Naive thymus-derived CD8-positive, alpha-beta T cell (primary cell): ENCODE results near the gene HPDL. TPM values are rescaled to one million over a fixed set of nuclear protein-coding genes. Genes with fewer than 3 reads are reported as not detected.

ENCODE experiments used
- ATAC-seq, 2 donors: fragments of 150-1000 bp; cut with Tn5 transposase in 1 of 2; sonication (Bioruptor Pico), chemical (Tn5 transposase) in 1 of 2; 1 replicate in 1 of 2; 2 replicates in 1 of 2; pipeline ENCODE4 v1.10.0; 2021; ENCODE audit warnings: mild to moderate bottlenecking in 2 of 2, moderate library complexity in 2 of 2
- POLR2A ChIA-PET: fragments of 350-600 bp; sonication (Branson Sonifier 250); formaldehyde crosslinking; loops from one replicate; lab custom pipeline; 2021; ENCODE audit warnings: antibody characterized with exemption; lab: Charles Lee
- DNase-seq, 10 donors: peaks; one replicate each; pipeline versions ENCODE4 v3.0.0 to v3.0.0-alpha.2; 2020 to 2022
- H3K27ac Mint-ChIP-seq, 10 donors: one replicate each; pipeline ENCODE4 v1.8.0; 2020 to 2022; ENCODE audit warnings: mild to moderate bottlenecking in 10 of 10, mixed read lengths in 10 of 10, moderate library complexity in 4 of 10, inconsistent platforms in 1 of 10
- H3K27me3 Mint-ChIP-seq, 5 donors: one replicate each; pipeline ENCODE4 v1.8.0; 2021 to 2022; ENCODE audit warnings: mixed read lengths in 5 of 5
- H3K36me3 Mint-ChIP-seq, 3 donors: one replicate each; pipeline ENCODE4 v1.8.0; 2020 to 2022; ENCODE audit warnings: mixed read lengths in 3 of 3, mild to moderate bottlenecking in 2 of 3, inconsistent platforms in 1 of 3
- H3K4me1 Mint-ChIP-seq, 4 donors: one replicate each; pipeline ENCODE4 v1.8.0; 2021 to 2022; ENCODE audit warnings: mixed read lengths in 4 of 4
- H3K4me3 Mint-ChIP-seq, 10 donors: one replicate each; pipeline ENCODE4 v1.8.0; 2020 to 2022; ENCODE audit warnings: mild to moderate bottlenecking in 10 of 10, mixed read lengths in 10 of 10, moderate library complexity in 6 of 10, inconsistent platforms in 1 of 10
- H3K9me3 Mint-ChIP-seq, 9 donors: one replicate each; pipeline ENCODE4 v1.8.0; 2020 to 2022; ENCODE audit warnings: mixed read lengths in 9 of 9, mild to moderate bottlenecking in 3 of 9, inconsistent platforms in 1 of 9, moderate library complexity in 1 of 9
- polyA plus RNA-seq, 3 donors: library from polyadenylated mRNA; unstranded; fragments of 300-500 nt; fragmentation: Illumina TruSeq; gene quantifications; one replicate each; pipeline ENCODE4 v1.2.3, GENCODE V29; 2021
- total RNA-seq, 8 experiments: library from RNA in 2 of 8; stranded (reverse) in 2 of 8; gene quantifications; one replicate each; pipeline ENCODE4 v1.2.3 and lab custom pipeline; 2021 to 2026

The HPDL gene
- total and polyA plus RNA-seq, 5 experiments from 2014 or later: 0.47 to 2.7 (median 1.5) TPM

DNA sequence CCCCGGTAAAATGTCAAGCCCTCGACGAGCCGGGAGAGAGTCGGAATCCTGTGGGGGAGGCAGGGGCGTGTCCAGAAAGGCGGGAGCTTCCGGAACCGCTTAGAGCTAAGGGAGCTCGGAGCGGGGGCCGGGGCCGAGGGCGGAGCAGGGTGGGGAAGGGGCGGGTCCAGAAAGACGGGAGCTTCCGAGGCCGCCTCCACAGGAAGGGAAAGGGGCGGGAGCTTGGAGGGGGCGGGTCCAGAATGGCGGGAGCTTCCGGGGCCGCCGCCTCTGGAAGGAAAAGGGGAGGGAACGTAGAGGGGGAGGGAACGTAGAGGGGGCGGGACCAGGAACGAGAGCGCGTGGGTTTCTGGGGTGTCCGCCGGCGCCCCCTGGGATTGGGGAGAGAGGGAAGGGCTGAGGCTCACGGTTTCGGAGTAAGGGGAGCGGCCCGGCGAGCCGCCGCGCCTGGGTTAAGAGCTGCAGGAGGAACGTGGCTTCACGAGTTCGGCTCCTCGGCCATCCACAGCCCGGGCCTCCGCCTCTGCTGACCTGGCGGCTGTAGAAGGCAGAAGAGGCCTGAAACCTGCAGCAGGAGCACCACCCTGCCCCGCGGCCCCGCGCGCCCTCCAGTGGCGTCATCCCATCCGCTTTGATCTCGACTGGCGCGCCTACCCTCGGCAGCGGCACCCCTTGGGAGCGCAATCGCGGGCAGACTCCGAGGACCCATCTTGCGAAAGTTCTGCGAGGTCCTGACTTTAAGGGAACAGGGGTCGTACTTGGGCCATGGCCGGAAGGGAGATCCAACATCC, 23.0 kb upstream of the HPDL start:
- POLR2A ChIA-PET: interaction anchor here (0.5 to 5.7 kb wide), 35 partner anchors 11 to 672 kb away, joined by 3 to 112 read pairs (median 5); partner anchors contain the start of genes AKR1A1, CCDC163, DYNLT4 and EIF2B3
- Mint-ChIP-seq H3K27me3 (no peaks in the 10 kb centered on the region), H3K9me3 (no peaks in the 10 kb centered on the region), H3K27ac (peak overlapping the region; percentile 91 to 98 (median 96)), H3K4me3 (peak overlapping the region; percentile 88 to 96 (median 92)), H3K36me3 (no peaks in the 10 kb centered on the region), H3K4me1 (peaks cover 5 to 37% (median 20%) of the 10 kb centered on the region in 4 donors)
- peak; percentile 83 to 86 for ATAC-seq
- DNase-seq: peak; percentile 86 to 98 (median 96)

DNA sequence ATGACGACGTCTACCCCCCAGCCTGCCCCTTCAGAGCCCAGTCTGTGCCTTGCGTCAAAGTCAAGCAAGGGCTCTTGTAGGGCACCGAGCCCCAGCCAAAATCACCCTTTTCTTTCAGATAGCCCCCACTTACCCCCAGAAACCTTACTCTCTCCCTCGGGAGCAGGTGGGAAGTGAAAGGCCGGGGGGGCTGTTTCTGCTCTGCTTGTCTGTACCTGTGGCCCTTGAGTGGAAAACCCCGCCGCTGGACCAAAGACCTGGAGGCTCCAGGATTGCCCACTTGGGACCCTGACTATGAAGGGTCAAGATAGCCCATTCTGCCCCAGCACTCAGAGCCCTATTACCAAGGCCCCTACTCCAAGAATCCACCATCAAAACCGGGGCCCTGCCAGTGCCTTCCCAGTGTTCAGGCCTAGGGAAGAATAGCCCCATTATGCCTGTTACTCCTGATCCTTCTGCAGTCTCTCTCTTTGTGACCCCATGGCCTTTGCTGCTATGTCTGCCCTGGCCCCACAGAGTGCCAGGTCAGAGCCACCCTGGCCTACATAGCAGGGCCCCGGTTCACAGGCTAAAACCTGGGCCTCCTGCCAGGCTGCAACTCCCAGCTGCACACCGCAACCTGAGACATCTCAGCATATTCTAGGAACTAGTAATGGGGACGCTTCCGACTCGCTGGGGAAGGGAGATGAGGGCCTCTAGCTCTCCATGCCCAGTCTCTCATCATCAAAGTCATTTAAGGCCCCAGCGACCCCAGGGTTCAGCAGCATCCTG, 22.2 kb upstream of the HPDL start:
- peak overlapping the region; percentile 91 to 98 (median 96) for H3K27ac Mint-ChIP-seq
- H3K9me3 Mint-ChIP-seq: no peaks in the 10 kb centered on the region
- peaks cover 0 to 1% (median 0%) of the 10 kb centered on the region in 5 donors for H3K27me3 Mint-ChIP-seq
- no peaks in the 10 kb centered on the region for H3K36me3 Mint-ChIP-seq
- ATAC-seq (no peak), DNase-seq (no peak)
- H3K4me3 Mint-ChIP-seq: peak overlapping the region; percentile 88 to 96 (median 92)
- POLR2A ChIA-PET: interaction anchor here (0.6 to 5.7 kb wide), 19 partner anchors 19 to 673 kb away, joined by 3 to 112 read pairs (median 5); partner anchors contain the start of genes AKR1A1, BTBD19, CCDC163 and EIF2B3
- H3K4me1 Mint-ChIP-seq: peaks cover 5 to 37% (median 20%) of the 10 kb centered on the region in 4 donors

DNA sequence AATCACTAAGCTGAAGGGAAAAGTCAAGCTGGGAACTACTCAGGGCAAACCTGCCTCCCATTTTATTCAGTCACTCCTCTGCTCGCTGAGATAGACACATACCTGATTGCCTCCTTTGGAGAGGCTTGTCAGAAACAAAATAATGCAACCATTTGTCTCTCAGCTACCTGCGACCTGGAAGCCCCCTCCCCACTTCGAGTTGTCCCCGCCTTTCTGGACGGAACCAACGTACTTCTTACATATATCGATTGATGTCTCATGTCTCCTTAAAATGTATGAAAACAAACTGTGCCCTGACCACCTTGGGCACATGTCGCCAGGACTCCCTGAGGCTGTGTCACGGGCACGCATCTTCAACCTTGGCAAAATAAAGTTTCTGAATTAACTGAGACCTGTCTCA, 21.5 kb upstream of the HPDL start:
- Mint-ChIP-seq H3K36me3 (no peaks in the 10 kb centered on the region), H3K27me3 (peaks cover 0 to 1% (median 0%) of the 10 kb centered on the region in 5 donors), H3K9me3 (no peaks in the 10 kb centered on the region), H3K27ac (peak overlapping the region in 8 of 10 donors; percentile 31 to 98 (median 92)), H3K4me1 (peaks cover 5 to 37% (median 20%) of the 10 kb centered on the region in 4 donors), H3K4me3 (peak overlapping the region; percentile 36 to 96 (median 92))
- no peak for ATAC-seq
- DNase-seq: no peak
- POLR2A ChIA-PET: interaction anchor here (0.6 to 4.8 kb wide), 7 partner anchors 35 to 674 kb away, joined by 3 to 85 read pairs (median 5); partner anchors contain the start of genes BTBD19, CCDC163, MMACHC and MUTYH

DNA sequence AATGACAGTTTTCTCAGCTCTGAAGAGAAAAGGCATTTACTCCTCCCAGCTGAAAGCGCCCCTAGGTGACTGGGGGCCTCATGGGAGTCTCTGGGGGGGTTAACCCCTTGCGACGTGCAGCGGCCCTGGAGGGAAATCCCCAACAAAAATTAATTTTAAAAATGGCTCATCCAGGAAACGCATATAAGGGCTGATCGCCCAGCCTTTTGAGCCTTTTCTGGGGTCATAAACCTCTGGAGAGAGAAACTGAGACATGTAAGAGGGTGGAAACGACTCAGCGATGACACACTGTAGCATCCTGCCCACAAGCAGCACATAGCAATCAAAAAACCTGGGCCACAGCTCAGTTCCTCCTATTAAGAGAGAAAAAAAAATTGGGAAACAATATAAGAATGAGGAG, 20.4 kb upstream of the HPDL start:
- Mint-ChIP-seq H3K9me3 (no peaks in the 10 kb centered on the region), H3K27me3 (peaks cover 0 to 1% (median 0%) of the 10 kb centered on the region in 5 donors), H3K4me3 (peak overlapping the region in 3 of 10 donors; percentile 50 to 59 (median 58)), H3K36me3 (no peaks in the 10 kb centered on the region), H3K27ac (peak overlapping the region in 7 of 10 donors; percentile 56 to 91 (median 71)), H3K4me1 (peaks cover 5 to 33% (median 20%) of the 10 kb centered on the region in 4 donors)
- ATAC-seq (no peak), DNase-seq (no peak)
- POLR2A ChIA-PET: interaction anchor here (0.7 to 4.8 kb wide), 3 partner anchors 17 to 575 kb away, joined by 3 to 85 read pairs (median 3); partner anchors contain the start of genes MUTYH and TOE1

DNA sequence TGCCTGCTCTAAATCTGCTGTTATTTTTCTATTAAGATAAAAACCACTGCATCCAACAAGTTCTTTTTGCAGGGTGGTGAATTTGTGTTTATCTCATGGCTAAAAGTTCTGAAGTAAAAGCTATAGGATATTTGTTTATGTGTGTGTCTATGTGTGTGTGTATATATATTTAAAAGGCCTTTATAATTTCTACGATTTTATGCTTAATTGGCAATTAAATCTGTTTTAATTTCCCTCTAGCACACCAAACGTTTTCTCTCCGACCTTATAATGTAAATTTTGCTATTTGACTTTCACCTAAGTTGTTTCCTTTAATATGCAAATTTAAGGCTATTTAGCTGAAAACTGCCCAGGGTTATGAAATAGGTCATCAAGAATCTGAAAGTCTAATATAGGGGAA, 19.8 kb upstream of the HPDL start:
- POLR2A ChIA-PET: interaction anchor here (1.3 to 1.4 kb wide), 2 partner anchors 16 to 33 kb away, joined by 3 to 5 read pairs; partner anchors contain the start of gene TOE1
- H3K4me3 Mint-ChIP-seq: no peak overlapping the region
- H3K36me3 Mint-ChIP-seq: no peaks in the 10 kb centered on the region
- peak overlapping the region in 1 of 10 donors; percentile 73 for H3K27ac Mint-ChIP-seq
- DNase-seq (no peak), ATAC-seq (no peak)
- H3K4me1 Mint-ChIP-seq: peaks cover 5 to 32% (median 20%) of the 10 kb centered on the region in 4 donors
- H3K27me3 Mint-ChIP-seq: peaks cover 0 to 1% (median 0%) of the 10 kb centered on the region in 5 donors
- H3K9me3 Mint-ChIP-seq: no peaks in the 10 kb centered on the region

DNA sequence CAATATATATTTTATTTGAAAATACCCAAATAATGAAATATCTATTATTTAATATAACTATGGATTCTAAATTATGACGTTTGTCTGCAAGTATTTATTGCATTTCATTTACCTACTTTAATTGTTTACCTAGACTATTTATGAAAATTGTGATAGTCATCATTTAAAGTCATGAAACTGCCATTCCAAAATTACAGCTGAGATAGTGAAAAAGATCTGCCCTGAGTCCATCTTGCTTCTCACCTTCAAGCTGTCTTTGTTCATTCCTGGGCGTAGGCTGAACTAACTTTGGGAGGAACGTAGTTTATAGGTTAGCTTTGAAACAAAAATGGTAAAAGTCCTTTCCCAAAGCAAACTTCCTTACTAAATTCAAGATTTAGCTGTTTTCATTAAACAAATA, 12.4 kb upstream of the HPDL start:
- H3K9me3 Mint-ChIP-seq: no peaks in the 10 kb centered on the region
- POLR2A ChIA-PET: no interaction called here
- H3K4me3 Mint-ChIP-seq: no peak overlapping the region
- no peaks in the 10 kb centered on the region for H3K4me1 Mint-ChIP-seq
- no peak overlapping the region for H3K27ac Mint-ChIP-seq
- ATAC-seq (no peak), DNase-seq (no peak)
- no peaks in the 10 kb centered on the region for H3K36me3 Mint-ChIP-seq
- H3K27me3 Mint-ChIP-seq: peaks cover 0 to 3% (median 0%) of the 10 kb centered on the region in 5 donors

DNA sequence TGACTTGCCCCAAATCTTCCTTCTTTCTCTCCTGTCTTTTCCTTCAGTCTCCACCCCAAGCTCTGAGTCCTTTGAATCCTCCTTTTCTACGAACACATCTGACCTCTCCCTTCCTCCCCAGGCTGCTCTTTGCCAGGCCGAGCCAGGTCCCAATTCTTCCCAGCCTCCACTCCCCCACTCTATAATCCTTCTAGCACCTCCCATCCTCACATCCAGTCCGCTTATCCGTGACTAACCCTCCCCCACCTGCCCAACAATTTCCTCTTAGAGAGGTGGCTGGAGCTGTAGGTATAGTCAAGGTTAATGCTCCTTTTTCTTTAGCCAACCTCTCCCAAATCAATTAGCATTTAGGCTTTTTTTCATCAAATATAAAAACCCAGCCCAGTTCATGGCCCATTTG, 9.5 kb upstream of the HPDL start:
- Mint-ChIP-seq H3K4me3 (no peak overlapping the region), H3K4me1 (no peaks in the 10 kb centered on the region), H3K36me3 (no peaks in the 10 kb centered on the region), H3K27me3 (peaks cover 0 to 3% (median 2%) of the 10 kb centered on the region in 5 donors), H3K27ac (no peak overlapping the region), H3K9me3 (no peaks in the 10 kb centered on the region)
- ATAC-seq (no peak), DNase-seq (no peak)
- POLR2A ChIA-PET: no interaction called here

DNA sequence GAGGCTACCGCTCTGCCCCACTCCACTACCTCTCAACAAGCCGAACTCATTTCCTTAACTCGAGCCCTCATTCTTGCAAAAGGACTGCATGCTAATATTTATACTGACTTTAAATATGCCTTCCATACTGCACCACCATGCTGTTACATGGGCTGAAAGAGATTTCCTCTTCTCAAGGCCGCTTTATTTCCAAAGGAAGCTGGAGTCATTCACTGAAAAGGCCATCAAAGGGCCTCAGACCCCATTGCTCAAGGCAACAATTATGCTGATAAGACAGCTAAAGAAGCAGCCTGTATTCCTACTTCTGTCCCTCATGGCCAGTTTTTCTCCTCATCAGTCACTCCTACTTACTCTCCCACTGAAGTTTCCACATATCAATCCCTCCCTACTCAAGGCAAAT, 6.9 kb upstream of the HPDL start:
- Mint-ChIP-seq H3K4me3 (no peak overlapping the region), H3K27me3 (peaks cover 0 to 4% (median 0%) of the 10 kb centered on the region in 5 donors), H3K4me1 (no peaks in the 10 kb centered on the region), H3K27ac (no peak overlapping the region), H3K9me3 (no peaks in the 10 kb centered on the region), H3K36me3 (no peaks in the 10 kb centered on the region)
- DNase-seq: no peak
- POLR2A ChIA-PET: no interaction called here
- ATAC-seq: no peak

DNA sequence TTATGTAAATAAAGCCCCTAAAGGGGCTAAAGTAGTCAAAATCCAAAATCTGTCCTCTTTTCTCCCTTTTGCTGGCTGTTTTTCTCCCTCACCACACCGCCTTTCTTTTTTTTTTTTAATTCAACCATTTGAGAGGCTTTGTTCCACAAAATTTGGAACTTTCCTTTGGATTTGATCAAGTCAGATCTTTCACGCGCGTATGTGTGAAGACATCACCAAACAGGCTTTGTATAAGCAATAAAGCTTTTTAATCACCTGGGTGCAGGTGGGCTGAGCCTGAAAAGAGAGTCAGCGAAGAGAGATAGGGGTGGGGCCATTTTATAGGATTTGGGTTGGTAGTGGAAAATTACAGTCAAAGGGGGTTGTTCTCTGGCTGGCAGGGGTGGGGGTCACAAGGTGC, 5.3 kb upstream of the HPDL start:
- no peaks in the 10 kb centered on the region for H3K36me3 Mint-ChIP-seq
- peaks cover 0 to 4% (median 0%) of the 10 kb centered on the region in 5 donors for H3K27me3 Mint-ChIP-seq
- no peak overlapping the region for H3K27ac Mint-ChIP-seq
- POLR2A ChIA-PET: no interaction called here
- H3K4me3 Mint-ChIP-seq: no peak overlapping the region
- no peaks in the 10 kb centered on the region for H3K9me3 Mint-ChIP-seq
- no peak for DNase-seq
- peaks cover 0 to 5% (median 2%) of the 10 kb centered on the region in 4 donors for H3K4me1 Mint-ChIP-seq
- ATAC-seq: no peak

DNA sequence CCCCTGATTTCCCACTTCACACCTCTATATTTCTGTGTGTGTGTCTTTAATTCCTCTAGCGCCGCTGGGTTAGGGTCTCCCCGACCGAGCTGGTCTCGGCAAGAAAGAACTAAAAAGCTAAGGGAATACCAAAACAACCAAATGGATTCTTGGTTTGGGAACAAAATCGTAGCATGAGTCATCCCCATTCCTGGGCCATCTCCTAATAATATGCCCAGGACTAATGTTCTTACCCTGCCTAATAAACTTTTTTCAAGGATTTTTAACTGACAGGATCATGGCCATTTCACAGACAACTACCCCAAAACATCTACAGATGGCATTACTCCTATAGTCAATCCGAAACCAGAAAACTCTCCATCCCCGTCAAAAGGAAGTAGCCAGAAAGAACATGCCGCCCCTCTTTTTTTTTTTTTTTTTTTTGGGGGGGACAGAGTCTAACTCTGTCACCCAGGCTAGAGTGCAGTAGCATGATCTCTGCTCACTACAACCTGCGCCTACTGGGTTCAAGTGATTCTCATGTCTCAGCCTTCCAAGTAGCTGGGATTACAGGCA, 4.1 kb upstream of the HPDL start:
- no peak for DNase-seq
- POLR2A ChIA-PET: interaction anchor here (0.9 to 2.4 kb wide), 2 partner anchors 16 to 19 kb away, joined by 3 to 6 read pairs; no protein-coding TSS in a partner anchor
- H3K27ac Mint-ChIP-seq: no peak overlapping the region
- no peaks in the 10 kb centered on the region for H3K36me3 Mint-ChIP-seq
- no peaks in the 10 kb centered on the region for H3K9me3 Mint-ChIP-seq
- ATAC-seq: no peak
- no peak overlapping the region for H3K4me3 Mint-ChIP-seq
- H3K27me3 Mint-ChIP-seq: peaks cover 0 to 4% (median 0%) of the 10 kb centered on the region in 5 donors
- peaks cover 0 to 7% (median 3%) of the 10 kb centered on the region in 4 donors for H3K4me1 Mint-ChIP-seq

DNA sequence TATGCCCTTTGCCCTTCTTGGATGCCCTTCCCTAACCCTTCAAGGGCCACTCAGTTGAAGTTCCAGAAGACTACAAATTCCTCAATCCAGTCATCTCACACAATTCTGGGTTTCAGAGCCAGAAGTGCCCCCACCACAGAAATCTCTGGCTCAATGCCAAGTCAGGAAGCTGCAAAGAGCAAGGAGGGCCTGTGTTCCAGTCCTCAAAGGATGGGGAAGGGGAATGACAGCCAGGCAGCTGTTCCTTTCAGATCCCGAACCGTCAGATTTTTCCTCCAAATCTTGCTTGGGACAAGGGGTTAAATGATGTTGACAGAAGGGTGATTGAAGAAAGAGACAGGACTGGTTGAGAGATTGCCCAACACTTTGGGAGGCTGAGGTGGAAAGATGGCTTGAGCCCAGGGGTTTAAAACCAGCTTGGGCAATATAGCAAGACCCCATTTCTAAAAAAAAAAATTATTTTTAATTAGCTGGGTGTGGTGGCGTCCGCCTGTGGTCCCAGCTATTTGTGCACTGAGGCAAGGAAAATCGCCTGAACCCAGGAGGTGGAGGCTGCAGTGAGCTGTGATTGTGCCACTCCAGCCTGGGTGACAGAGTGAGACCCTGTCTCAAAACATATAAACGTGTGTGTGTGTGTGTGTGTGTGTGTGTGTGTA, 716 bp upstream of the HPDL start:
- Mint-ChIP-seq H3K27me3 (peaks cover 0 to 4% (median 0%) of the 10 kb centered on the region in 5 donors), H3K27ac (peak overlapping the region in 6 of 10 donors; percentile 14 to 86 (median 50)), H3K36me3 (peaks cover 0 to 11% (median 0%) of the 10 kb centered on the region in 3 donors), H3K4me3 (peak overlapping the region; percentile 81 to 92 (median 84)), H3K4me1 (peaks cover 0 to 20% (median 11%) of the 10 kb centered on the region in 4 donors), H3K9me3 (no peaks in the 10 kb centered on the region)
- POLR2A ChIA-PET: interaction anchor here (1.0 to 6.4 kb wide), 4 partner anchors 14 to 507 kb away, joined by 3 to 64 read pairs (median 10); partner anchors contain the start of genes MUTYH and TOE1
- ATAC-seq (peak in 1 of 2 donors; percentile 5), DNase-seq (no peak)
